Kidney epithelial cell (primary cell): ENCODE measurements around the gene HELZ2. TPM values are rescaled to one million over a fixed set of nuclear protein-coding genes. Genes with fewer than 3 reads are reported as not detected.

Source experiments
- DNase-seq: peaks from one replicate; pipeline ENCODE4 v3.0.0-alpha.2; 2010; ENCODE audit warnings: low read depth
- H3K27me3 ChIP-seq: 2 replicates; pipeline ENCODE4 v1.6.0; 2011; ENCODE audit warnings: low read length; ENCODE audit not compliant: control insufficient read depth, insufficient read depth
- H3K36me3 ChIP-seq: 2 replicates; pipeline ENCODE4 v1.5.1; 2011; ENCODE audit warnings: low read length; ENCODE audit not compliant: control insufficient read depth, insufficient read depth
- H3K4me3 ChIP-seq: 2 replicates; pipeline ENCODE4 v1.5.1; 2011; ENCODE audit warnings: low read depth, mild to moderate bottlenecking, control low read depth, low read length
- CTCF ChIP-seq: IDR thresholded peaks from 2 replicates; pipeline ENCODE4 v1.5.1; 2011; ENCODE audit warnings: mild to moderate bottlenecking, moderate library complexity, low read length, control low read depth, inconsistent platforms; ENCODE audit not compliant: insufficient read depth, poor library complexity, severe bottlenecking
- total RNA-seq: library from RNA; depleted of rRNA; stranded (reverse); fragments of >200 nt; gene quantifications from 2 replicates; pipeline ENCODE4 v1.2.3, GENCODE V29; 2015

Gene HELZ2
- total RNA-seq, 1 donor from 2014 or later = 69.2 TPM

- no peak for TF ChIP-seq CTCF
- Histone ChIP-seq H3K4me3 (no peak overlapping the region), H3K36me3 (no peaks in the 10 kb centered on the region), H3K27me3 (no peaks in the 10 kb centered on the region)
- no peak for DNase-seq
These were observed 7.5 kb downstream of the HELZ2 start for GRCh38 chr20:63566395-63567135.

DNA sequence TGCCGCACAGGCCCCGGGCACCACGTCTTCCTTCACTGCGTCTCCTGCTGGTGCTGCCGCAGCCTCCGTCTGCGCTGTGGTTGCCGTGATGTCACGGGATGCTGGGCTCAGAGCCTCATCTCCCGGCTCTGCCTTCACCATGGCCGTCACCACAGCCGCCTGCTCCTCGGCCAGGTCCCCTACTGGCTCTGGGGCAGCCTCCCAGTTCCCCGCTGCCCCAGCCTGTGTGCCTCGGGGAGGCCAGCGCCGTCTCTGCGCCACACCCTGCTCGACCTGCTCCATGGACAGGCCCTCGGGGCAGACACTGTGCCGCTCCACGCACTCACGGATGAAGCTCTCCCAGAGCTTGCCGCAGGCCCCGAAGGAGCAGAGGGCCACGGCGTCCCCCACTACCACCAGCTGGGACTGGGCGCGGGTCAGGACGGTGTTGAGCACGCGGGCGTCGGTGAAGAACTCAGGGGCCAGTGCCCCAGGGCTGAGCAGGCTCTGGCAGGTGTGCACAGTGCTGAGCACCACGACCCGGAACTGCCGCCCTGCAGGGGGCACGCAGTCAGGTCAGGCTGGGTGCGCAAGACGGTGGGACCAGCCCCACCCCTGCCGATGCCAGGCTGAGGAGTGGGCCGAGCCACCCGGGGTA lies 8.2 kb downstream of the HELZ2 start:
- DNase-seq = no peak
- no peaks in the 10 kb centered on the region for H3K36me3 ChIP-seq
- no peak overlapping the region for H3K4me3 ChIP-seq
- no peaks in the 10 kb centered on the region for H3K27me3 ChIP-seq
- no peak for TF ChIP-seq CTCF

DNA sequence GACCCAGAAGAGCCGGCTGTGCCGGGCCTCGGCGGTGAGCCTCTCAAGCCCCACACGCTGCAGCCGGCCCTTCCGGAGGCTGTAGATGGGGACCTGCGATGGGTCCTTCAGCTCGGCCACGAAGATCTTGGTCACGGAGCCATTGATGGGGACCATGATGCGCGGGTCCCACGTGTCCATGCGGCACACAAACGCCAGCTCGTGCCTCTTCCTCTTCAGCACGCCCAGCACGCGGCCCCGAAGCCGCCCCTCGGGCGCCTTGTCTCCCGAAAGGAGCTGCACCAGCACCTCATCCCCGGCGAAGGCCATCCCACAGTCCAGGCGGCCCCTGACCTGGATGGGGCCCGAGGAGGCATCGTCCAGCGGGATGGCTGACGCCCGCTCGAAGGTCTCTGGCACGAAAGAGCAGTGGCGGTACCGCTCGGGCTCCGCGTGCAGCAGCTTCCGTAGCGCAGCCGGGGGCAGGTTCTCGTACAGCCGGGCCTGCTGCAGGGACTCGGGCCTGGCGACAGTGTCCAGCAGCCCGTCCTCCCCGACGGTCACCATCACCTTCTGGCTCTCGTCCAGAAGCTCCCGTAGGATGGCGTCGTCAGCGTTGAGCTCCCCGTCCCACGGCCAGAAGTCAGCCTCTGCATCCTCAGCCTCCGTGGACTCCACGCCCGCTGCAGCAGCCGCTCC lies 8.9 kb downstream of the HELZ2 start:
- Histone ChIP-seq H3K36me3 (no peaks in the 10 kb centered on the region), H3K4me3 (no peak overlapping the region), H3K27me3 (no peaks in the 10 kb centered on the region)
- DNase-seq = no peak
- no peak for TF ChIP-seq CTCF

- H3K27me3 ChIP-seq = no peaks in the 10 kb centered on the region
- no peak for DNase-seq
- no peak overlapping the region for H3K4me3 ChIP-seq
- no peak for TF ChIP-seq CTCF
- H3K36me3 ChIP-seq = no peaks in the 10 kb centered on the region
These were observed 9.8 kb downstream of the HELZ2 start for GRCh38 chr20:63564036-63564810.

DNA sequence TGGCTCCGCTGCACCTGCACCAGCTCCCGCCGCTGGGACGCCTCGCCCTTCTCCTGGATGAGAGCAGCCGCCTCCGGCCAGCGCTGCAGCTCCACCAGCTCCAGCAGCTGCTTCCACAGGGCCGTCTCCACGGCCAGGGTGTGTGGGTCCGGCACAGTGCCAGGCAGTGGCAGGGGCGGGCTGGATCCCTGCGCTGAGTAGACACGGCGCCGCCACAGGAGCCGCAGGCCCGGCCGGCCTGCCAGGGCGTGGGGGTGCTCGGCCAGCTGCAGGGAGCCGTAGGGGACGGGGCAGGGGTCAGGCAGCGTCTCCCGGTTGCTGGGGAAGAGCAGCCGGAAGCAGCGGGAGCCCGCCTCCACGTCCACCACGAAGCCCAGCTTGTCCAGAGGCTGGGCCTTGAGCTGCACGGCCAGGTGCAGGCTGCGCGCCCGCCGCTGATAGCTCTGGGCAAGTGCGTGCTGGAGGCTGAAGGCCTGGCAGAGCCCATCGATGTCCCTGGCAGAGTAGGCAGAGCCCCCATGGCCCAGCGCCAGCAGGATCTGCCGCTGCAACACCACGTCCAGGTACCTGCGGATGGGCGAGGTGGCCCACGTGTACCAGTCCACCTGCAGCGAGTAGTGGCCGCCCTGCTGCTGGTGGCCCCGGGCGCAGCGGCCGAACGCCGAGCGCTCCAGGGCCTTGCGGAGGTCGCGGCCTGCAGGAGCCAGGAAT lies 10.7 kb downstream of the HELZ2 start:
- no peak for TF ChIP-seq CTCF
- no peaks in the 10 kb centered on the region for H3K36me3 ChIP-seq

More for the DNA sequence above, 10.7 kb downstream of the HELZ2 start:
- DNase-seq = no peak
- Histone ChIP-seq H3K27me3 (no peaks in the 10 kb centered on the region), H3K4me3 (no peak overlapping the region)
